Epidermal melanocyte (primary cell): ENCODE results near the gene AJUBA.
"Not testable (repeated sequence)": the region's sequence is repeated elsewhere in the genome, so short reads cannot be mapped to it uniquely, and the experiment has no call there.

Experiments used
- DNase-seq: peaks from one replicate; pipeline ENCODE4 v3.0.0; 2011; ENCODE audit warnings: low spot score; ENCODE audit not compliant: insufficient read length

Gene AJUBA

GRCh38 chr14:23006544-23007419, 24.4 kb upstream of the AJUBA start:
- DNase-seq, result peak; percentile 99

GRCh38 chr14:23006188-23006534, 23.8 kb upstream of the AJUBA start:
- no peak for DNase-seq

- no peak for DNase-seq
Measured at GRCh38 chr14:23005451-23006187, 23.3 kb upstream of the AJUBA start.

- not testable (repeated sequence) for DNase-seq
Measured at GRCh38 chr14:23004274-23004673, 21.9 kb upstream of the AJUBA start.

- no peak for DNase-seq
Measured at GRCh38 chr14:23002592-23002991, 20.2 kb upstream of the AJUBA start.

- DNase-seq, result no peak
Measured at GRCh38 chr14:23000860-23001259, 18.5 kb upstream of the AJUBA start.

- DNase-seq, result no peak
Measured at GRCh38 chr14:22998329-22999012, 16.1 kb upstream of the AJUBA start.

- DNase-seq, result no peak
Measured at GRCh38 chr14:22997676-22998323, 15.4 kb upstream of the AJUBA start.

- DNase-seq, result no peak
Measured at GRCh38 chr14:22996768-22997654, 14.7 kb upstream of the AJUBA start.

GRCh38 chr14:22995889-22996625, 13.7 kb upstream of the AJUBA start:
- DNase-seq, result no peak

- DNase-seq, result peak; percentile 56
Measured at GRCh38 chr14:22994762-22995275, 12.5 kb upstream of the AJUBA start.

GRCh38 chr14:22993517-22993916, 11.2 kb upstream of the AJUBA start:
- DNase-seq, result no peak

- no peak for DNase-seq
Measured at GRCh38 chr14:22991852-22992251, 9.5 kb upstream of the AJUBA start.

- DNase-seq, result no peak
Measured at GRCh38 chr14:22987291-22987690, 4.9 kb upstream of the AJUBA start.

- DNase-seq, result peak; percentile 81
Measured at GRCh38 chr14:22986508-22987054, 4.2 kb upstream of the AJUBA start.

GRCh38 chr14:22985894-22986507, 3.6 kb upstream of the AJUBA start:
- DNase-seq, result no peak

- DNase-seq, result no peak
Measured at GRCh38 chr14:22984959-22985658, 2.8 kb upstream of the AJUBA start.

- no peak for DNase-seq
Measured at GRCh38 chr14:22981876-22982476, 375 bp downstream of the AJUBA start.
